PFSK-1 (cell line): ENCODE measurements around the gene PRRC2B.

Experiments
- POLR2AphosphoS5 ChIP-seq: IDR thresholded peaks from 2 replicates; pipeline ENCODE4 v1.6.1; 2012; ENCODE audit warnings: low read depth, mild to moderate bottlenecking, control low read depth, low read length, moderate library complexity
- SIN3A ChIP-seq: IDR thresholded peaks from 2 replicates; pipeline ENCODE4 v1.6.1; 2012; ENCODE audit warnings: mild to moderate bottlenecking, low read length, moderate library complexity, borderline replicate concordance; ENCODE audit not compliant: insufficient read depth

GRCh38 chr9:131404987-131405386 lies 11.1 kb downstream of the PRRC2B start:
- TF ChIP-seq POLR2AphosphoS5: no peak
- no peak for TF ChIP-seq SIN3A
